ENCODE data around the gene PRR9. TPM values are rescaled to one million over a fixed set of nuclear protein-coding genes. Genes with fewer than 3 reads are reported as not detected.

The PRR9 gene
- total RNA-seq, 1 donor from 2014 or later: not detected

DNA sequence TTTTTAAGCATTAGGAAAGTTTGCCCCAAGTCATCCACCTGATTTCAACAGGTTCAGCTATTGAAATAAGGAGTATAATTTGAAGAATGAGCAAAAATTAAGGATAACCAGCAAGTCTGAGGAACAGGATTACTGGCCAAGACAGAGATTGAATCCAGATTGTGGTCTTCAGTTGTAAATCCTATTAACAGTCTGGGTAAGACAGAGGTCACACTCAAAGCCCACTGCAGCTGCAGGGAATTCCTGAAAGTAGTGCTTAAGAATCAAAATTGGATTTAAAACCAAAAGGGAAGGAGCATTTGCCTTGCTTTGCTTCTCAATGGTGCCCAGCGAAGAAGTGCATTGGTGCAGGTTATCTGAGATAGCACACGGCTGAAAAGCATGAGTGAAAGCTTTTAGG, 35.7 kb downstream of the PRR9 start:
- DNase-seq (no peak), ATAC-seq (no peak)
- Histone ChIP-seq H3K4me3 (no peak overlapping the region), H3K9me3 (no peaks in the 10 kb centered on the region), H3K36me3 (no peaks in the 10 kb centered on the region), H3K27ac (no peak overlapping the region), H3K4me1 (no peaks in the 10 kb centered on the region), H3K27me3 (ENCODE audit: low read depth) (no peaks in the 10 kb centered on the region)
- TF ChIP-seq, protein P1, sequence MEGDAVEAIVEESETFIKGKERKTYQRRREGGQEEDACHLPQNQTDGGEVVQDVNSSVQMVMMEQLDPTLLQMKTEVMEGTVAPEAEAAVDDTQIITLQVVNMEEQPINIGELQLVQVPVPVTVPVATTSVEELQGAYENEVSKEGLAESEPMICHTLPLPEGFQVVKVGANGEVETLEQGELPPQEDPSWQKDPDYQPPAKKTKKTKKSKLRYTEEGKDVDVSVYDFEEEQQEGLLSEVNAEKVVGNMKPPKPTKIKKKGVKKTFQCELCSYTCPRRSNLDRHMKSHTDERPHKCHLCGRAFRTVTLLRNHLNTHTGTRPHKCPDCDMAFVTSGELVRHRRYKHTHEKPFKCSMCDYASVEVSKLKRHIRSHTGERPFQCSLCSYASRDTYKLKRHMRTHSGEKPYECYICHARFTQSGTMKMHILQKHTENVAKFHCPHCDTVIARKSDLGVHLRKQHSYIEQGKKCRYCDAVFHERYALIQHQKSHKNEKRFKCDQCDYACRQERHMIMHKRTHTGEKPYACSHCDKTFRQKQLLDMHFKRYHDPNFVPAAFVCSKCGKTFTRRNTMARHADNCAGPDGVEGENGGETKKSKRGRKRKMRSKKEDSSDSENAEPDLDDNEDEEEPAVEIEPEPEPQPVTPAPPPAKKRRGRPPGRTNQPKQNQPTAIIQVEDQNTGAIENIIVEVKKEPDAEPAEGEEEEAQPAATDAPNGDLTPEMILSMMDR (IDR thresholded peaks at IDR 0.05): no peak
- intact Hi-C loops (cut with DNase I): no loop called here

DNA sequence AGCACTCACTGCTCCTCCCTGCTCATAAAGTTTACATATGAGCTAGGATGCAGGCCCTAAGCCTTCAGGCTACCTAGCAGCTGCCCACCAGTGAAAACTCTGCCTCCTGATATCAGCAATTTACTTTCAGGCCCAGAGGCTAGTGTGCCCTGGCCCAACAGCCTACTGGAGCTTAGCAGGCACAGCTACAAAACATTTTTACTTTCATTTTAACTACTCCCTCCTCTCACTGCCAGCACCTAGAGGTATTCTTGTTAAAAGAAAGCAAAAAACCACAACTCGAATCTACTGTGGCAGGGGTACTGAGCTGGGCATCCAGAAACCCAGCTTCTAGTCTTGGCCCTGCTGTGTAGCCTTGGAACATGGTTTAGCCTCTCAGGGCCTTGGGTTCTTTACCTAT, 36.3 kb downstream of the PRR9 start:
- ATAC-seq: no peak
- H3K9me3 ChIP-seq: no peaks in the 10 kb centered on the region
- DNase-seq: no peak
- no peak overlapping the region for H3K27ac ChIP-seq
- intact Hi-C loops (cut with DNase I): no loop called here
- H3K36me3 ChIP-seq: no peaks in the 10 kb centered on the region
- no peak overlapping the region for H3K4me3 ChIP-seq
- no peaks in the 10 kb centered on the region for H3K27me3 ChIP-seq (ENCODE audit: low read depth)
- no peaks in the 10 kb centered on the region for H3K4me1 ChIP-seq
- TF ChIP-seq, protein P1 (IDR thresholded peaks at IDR 0.05): no peak

DNA sequence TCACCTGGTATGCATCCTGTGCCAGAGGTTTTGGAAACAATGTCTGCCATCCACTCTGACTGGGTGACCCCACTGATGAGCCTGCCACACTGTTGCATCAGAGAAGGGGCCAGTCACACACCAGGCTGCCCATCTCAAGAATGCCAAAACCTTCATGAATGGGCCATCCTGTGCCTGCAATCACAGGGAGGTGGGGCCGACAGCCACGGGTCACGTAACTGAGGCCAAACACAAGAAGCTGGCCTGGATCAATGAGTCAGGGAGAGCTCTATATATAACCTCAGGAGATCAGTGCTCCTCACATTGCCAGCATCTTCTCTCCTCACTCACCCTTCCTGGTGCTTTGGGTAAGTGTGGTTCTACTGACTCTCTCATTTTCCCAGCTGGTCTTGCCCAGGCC, 42.0 kb downstream of the PRR9 start, which contains the start of gene LORICRIN:
Gene LORICRIN (plus strand): TSS at position 301 of the 400 bp plus-strand sequence. CDS start 1,263 bp downstream, outside the sequence.
- H3K27ac ChIP-seq: no peak within 1 kb of the TSS
- peaks cover 11% of the 10 kb centered on the region for H3K4me1 ChIP-seq
- no peak within 1 kb of the TSS for H3K4me3 ChIP-seq
- no peaks in the 10 kb centered on the region for H3K9me3 ChIP-seq
- no peaks in the 10 kb centered on the region for H3K36me3 ChIP-seq
- DNase-seq: no peak
- no peak for ATAC-seq
- peaks cover 49% of the 10 kb centered on the region for H3K27me3 ChIP-seq (ENCODE audit: low read depth)
- intact Hi-C loops (cut with DNase I): no loop called here
- TF ChIP-seq, protein P1 (IDR thresholded peaks at IDR 0.05): no peak

DNA sequence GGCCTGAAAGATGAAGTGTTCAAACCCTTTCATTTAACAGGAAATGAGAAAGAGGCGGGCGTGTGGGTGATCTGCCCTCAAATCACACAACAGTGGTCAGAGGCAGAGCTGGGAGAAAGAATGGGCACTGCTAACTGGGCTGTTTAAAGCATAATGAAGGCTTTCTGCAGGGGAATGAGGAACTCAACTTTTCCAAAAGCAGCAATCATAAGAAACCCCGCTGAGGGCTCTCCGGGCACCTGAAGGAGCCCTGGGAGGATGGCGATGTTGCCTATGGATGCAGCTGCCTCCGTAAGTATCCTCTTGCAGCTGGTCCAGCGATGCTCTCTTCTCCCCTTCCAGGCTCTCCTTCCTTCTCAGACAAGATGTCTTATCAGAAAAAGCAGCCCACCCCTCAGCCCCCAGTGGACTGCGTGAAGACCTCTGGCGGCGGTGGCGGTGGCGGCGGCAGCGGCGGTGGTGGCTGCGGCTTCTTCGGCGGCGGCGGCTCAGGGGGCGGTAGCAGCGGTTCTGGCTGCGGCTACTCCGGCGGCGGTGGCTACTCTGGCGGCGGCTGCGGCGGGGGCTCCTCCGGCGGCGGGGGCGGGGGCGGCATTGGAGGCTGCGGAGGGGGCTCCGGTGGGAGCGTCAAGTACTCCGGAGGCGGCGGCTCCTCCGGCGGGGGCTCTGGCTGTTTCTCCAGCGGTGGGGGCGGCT, 43.3 kb downstream of the PRR9 start:
- H3K27ac ChIP-seq: no peak overlapping the region
- no peak for DNase-seq

DNA sequence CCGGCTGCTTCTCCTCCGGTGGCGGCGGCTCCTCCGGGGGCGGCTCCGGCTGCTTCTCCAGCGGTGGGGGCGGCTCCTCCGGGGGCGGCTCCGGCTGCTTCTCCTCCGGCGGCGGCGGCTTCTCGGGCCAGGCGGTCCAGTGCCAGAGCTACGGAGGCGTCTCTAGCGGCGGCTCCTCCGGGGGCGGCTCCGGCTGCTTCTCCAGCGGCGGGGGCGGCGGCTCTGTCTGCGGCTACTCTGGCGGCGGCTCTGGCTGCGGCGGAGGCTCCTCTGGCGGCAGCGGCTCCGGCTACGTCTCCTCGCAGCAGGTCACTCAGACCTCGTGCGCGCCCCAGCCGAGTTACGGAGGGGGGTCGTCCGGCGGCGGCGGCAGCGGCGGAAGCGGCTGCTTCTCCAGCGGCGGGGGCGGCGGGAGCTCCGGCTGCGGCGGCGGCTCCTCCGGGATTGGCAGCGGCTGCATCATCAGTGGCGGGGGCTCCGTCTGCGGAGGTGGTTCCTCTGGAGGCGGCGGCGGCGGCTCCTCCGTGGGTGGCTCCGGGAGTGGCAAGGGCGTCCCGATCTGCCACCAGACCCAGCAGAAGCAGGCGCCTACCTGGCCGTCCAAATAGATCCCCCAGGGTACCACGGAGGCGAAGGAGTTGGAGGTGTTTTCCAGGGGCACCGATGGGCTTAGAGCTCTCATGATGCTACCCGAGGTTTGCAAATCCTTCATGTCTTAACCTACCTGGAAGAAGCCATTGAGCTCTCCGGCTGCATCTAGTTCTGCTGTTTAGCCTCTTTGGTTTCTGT, 44.1 kb downstream of the PRR9 start:
- peaks cover 60% of the 10 kb centered on the region for H3K27me3 ChIP-seq (ENCODE audit: low read depth)
- H3K36me3 ChIP-seq: no peaks in the 10 kb centered on the region
- ATAC-seq: peak; percentile 68
- peak; percentile 61 for DNase-seq
- peak overlapping the region; percentile 51 for H3K4me3 ChIP-seq
- intact Hi-C loops (cut with DNase I): no loop called here
- TF ChIP-seq, protein P1 (IDR thresholded peaks at IDR 0.05): no peak
- H3K9me3 ChIP-seq: no peaks in the 10 kb centered on the region
- no peak overlapping the region for H3K27ac ChIP-seq
- peaks cover 11% of the 10 kb centered on the region for H3K4me1 ChIP-seq

More for the DNA sequence above, 43.3 kb downstream of the PRR9 start:
- intact Hi-C loops (cut with DNase I): no loop called here
- peaks cover 60% of the 10 kb centered on the region for H3K27me3 ChIP-seq (ENCODE audit: low read depth)
- peaks cover 11% of the 10 kb centered on the region for H3K4me1 ChIP-seq
- no peaks in the 10 kb centered on the region for H3K36me3 ChIP-seq
- peak; percentile 9 to 18 for ATAC-seq
- peak overlapping the region; percentile 51 for H3K4me3 ChIP-seq
- no peaks in the 10 kb centered on the region for H3K9me3 ChIP-seq
- TF ChIP-seq, protein P1 (IDR thresholded peaks at IDR 0.05): no peak

Measured in lower lobe of right lung (tissue), 2 donors.